Endometrial microvascular endothelial cells (primary cell): ENCODE data around the gene FUBP3. TPM values are rescaled to one million over a fixed set of nuclear protein-coding genes. Genes with fewer than 3 reads are reported as not detected.

Experiments
- in situ Hi-C: cut with HindIII; loops from 2 replicates; pipeline ENCODE4 v1.10.0; 2017; ENCODE audit warnings: low sequenced_read_pairs, low pct_unique_long_range_greater_than_20kb; ENCODE audit errors: inconsistent ontology term
- total RNA-seq: library from RNA; depleted of rRNA; stranded (reverse); fragments of >200 nt; gene quantifications from one replicate; pipeline ENCODE4 v1.2.3, GENCODE V29; 2015; ENCODE audit errors: inconsistent ontology term

Gene FUBP3
- total RNA-seq, 1 donor from 2014 or later, result 37.5 TPM

- in situ Hi-C loops, result no loop called here
Observed at GRCh38 chr9:130651752-130652151, 72.4 kb downstream of the FUBP3 start.

- in situ Hi-C loops, result no loop called here
Observed at GRCh38 chr9:130654879-130655278, 75.5 kb downstream of the FUBP3 start.

GRCh38 chr9:130658893-130659698, 79.7 kb downstream of the FUBP3 start:
- in situ Hi-C loops, result no loop called here

DNA sequence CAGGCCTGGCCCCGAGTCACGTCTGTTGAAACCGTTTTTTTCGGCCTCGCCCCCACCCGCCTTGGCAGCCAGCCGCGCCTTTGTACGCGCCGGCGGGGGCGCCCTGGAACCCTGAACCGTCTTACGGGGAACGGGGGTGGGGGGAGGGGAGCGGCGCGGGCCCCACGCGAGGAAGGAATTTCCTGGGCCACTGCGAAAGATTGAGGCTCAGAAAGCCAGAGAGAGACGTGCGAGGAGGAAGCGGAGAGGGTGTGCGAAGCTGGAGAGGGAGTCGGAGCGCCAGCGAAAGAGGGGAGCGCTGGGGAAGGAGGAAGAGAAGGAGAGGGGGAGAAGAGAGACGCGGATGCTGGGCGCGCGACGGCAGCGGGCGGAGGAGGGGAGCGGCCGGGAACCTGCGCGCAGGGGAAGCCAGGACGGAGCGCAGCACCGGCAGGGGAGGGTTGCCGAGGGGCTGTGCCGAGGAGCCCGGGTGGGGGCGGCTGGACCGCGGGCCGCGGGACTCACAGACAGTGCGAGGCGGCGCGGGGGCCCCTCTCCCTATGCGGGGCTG, 80.4 kb downstream of the FUBP3 start:
- in situ Hi-C loops, result no loop called here

GRCh38 chr9:130660326-130660682, 80.9 kb downstream of the FUBP3 start:
- in situ Hi-C loops, result no loop called here

DNA sequence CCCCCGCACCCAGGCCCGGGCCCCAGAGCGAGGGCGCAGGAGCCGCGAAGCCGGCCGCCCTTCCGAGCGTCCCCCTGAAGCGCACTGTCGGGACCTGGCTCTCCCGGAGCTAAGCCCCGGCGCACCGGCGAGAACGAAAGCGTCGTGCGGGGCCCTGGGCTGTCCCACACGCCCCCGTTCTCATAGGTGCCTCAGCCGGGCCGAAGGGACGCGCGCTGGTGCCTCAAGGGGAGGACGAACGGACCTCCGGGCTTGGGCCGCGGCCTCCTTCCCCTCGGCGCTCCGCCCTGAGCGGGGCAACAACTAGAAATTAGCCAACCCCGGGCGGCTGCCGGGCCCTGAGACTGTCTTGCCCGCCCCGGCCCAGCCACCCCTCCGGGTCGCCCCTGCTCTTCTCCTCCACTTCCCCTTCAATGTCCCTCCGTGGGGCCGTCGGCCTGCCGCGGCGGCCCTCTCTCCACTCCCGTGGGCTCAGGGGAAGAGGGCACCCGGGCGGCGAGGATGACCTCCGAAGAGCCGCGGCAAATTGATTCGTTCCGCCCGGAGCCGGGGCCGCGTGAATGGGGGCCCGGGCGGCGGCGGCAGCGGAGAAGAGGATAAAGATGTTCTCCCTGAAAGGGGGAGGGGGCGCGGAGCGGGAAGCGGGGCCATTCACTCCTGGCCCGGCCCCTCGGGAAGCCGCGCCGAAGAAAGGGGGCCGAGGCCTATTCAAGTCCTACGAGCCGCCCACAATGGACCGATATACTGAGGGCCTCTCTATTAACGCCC, 81.5 kb downstream of the FUBP3 start:
- in situ Hi-C loops, result no loop called here

DNA sequence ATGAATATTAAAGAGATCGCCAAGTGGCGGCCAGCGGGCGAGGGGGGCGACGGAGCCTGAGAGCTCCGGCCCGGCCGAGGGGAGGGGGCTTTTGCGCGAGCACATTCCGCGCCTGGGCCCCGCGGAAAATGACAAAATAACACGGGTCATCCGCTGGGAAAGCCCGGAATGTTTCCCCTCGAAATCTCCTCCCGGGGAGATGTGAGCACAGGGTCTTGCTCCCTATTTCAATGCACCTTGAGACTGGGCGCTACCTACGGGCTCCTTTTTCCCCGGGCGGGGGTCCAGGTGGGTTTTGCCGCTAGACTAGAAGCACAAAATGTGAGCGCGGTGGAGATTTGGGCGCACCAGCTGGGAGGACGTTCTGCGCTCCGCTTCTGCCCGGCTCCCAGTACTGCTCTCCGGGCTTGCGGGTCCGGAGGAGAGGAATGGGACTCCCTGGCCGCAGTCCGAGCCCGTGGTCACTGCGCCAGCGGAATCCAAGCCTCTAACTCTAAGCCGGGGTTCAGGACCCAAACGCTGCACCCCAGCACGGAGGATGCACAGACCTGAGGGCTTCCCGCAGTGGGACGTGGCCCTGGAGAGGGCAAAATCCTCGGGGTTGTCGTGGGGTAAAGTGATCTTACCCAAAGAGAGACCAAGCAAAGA, 82.2 kb downstream of the FUBP3 start:
- in situ Hi-C loops, result no loop called here

GRCh38 chr9:130662099-130662969, 83.0 kb downstream of the FUBP3 start:
- in situ Hi-C loops, result no loop called here

DNA sequence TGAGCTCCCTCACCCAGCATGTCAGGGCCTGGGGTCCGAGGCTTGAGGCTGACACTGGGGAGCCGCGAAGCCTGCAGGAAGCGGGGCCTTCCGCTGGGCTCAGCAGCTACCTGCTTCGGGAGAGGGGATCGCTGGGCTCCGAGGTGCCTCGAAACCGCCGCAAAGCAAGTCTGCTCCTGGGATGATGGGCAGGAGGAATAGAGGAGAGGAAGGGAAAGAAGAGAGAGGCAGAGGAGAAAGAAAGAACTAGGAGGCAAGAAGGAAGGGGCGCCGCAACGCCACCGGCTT, 83.5 kb downstream of the FUBP3 start:
- in situ Hi-C loops, result no loop called here

- in situ Hi-C loops, result no loop called here
Observed at GRCh38 chr9:130663258-130663976, 84.0 kb downstream of the FUBP3 start.

DNA sequence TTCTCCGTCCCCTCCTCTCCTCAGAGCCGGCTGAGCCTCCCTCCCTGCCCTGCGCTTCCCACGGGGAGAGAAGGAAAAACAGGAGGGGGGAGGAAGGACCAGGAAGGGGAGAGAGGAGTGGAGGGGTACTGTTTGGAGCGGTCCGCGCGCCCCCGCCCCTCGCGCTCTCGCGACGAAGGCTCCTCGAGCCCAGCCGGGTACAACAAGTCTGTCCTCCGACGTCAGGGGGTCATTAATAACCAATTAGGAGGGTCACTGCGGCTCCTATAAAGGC, 84.5 kb downstream of the FUBP3 start:
- in situ Hi-C loops, result no loop called here

- in situ Hi-C loops, result no loop called here
Observed at GRCh38 chr9:130664251-130665028, 85.1 kb downstream of the FUBP3 start, which contains the start of gene PRDM12. Gene PRDM12, plus strand, starts transcription at chr9:130664594. Its CDS starts 60 bp downstream, at chr9:130664654.

DNA sequence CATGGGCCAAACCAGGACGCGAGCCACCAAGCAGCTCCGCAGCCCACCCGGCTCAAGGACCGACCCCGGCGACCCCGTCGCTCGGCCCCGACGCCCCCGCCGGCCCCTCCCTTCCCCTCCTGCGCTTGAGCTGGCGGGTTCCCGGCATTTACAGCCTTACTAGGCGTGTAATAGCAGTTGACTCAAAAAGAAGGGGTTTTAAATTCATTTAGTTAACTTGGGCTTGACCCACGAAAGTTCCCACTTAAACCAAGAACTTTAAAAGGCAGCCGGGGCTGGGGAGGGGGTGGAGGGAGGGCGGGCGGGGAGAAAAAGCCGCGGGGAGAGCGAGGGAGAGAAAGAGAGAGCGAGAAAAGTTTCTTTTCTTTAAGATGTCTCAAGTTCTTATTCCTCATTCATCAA, 85.7 kb downstream of the FUBP3 start:
- in situ Hi-C loops, result no loop called here

DNA sequence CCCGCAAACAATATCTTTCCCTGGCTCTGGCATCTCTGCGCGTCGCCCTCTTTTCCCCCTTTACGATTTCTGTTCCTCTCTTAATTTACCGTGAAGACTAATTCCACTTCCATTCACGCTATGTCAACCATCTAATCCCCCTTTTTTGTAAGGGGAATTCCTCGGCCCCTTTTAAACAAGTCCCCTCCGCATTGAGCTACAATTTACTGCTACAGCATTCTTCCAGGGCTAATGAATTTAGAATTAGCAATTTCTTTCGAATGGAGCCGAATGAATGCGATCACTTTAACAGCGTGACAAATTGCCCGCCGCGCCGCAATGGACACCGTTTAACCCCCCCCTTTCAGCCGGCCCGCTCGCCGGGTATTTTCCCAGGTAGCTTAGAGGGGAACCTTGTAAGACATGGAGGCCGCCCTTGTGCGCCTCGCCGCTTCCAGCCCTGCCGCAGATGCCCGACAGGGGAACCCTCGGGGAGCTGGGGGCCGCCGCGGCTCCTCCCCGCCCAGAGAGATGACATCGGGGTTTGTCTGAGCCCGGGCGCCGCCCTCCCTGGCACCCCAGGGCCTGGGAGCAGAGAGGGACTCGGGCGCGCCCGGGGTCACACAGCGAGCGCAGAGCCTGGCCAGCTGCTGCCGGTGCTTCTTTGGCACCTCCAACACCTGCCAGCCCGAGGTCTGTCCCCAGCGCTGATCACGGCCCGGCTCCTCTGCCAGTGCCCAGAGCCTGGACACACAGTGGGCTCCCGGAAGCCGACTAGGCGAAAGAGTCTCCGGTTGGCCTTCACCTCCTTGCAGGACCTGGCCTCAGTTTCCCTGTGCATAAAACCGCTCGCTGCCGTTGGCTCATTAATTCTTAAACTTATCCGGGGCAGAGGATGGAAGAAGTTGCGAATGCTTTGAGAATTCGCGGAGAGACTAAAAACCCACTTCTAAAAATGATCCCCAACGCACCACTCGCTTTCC, 86.3 kb downstream of the FUBP3 start:
- in situ Hi-C loops, result no loop called here

GRCh38 chr9:130666393-130667119, 87.2 kb downstream of the FUBP3 start:
- in situ Hi-C loops, result no loop called here

GRCh38 chr9:130667120-130667435, 87.7 kb downstream of the FUBP3 start:
- in situ Hi-C loops, result no loop called here
